A172 (cell line): ENCODE data around the gene ZNF81. TPM values are rescaled to one million over a fixed set of nuclear protein-coding genes. Genes with fewer than 3 reads are reported as not detected.
"Not testable (repeated sequence)": the region's sequence is repeated elsewhere in the genome, so short reads cannot be mapped to it uniquely, and the experiment has no call there.

Source experiments
- DNase-seq: peaks from one replicate; pipeline ENCODE4 v3.0.0-alpha.2; 2015; ENCODE audit warnings: low spot score
- total RNA-seq: library from RNA; depleted of rRNA; stranded (reverse); fragments of >200 nt; shearing (Covaris generic); gene quantifications from 2 replicates; pipeline ENCODE4 v1.2.3, GENCODE V29; 2014; rRNA removed

Gene ZNF81
- total RNA-seq = 4.0 and 8.9 TPM in 2 replicates

GRCh38 chrX:47836164-47837072 is at the start of gene ZNF81:
Gene ZNF81, plus strand, starts transcription at chrX:47836902. Its CDS starts 9,366 bp downstream, at chrX:47846268.
- peak; percentile 95 for DNase-seq

GRCh38 chrX:47796433-47796906 is 40.2 kb upstream of the ZNF81 start:
- peak; percentile 13 for DNase-seq

- DNase-seq = no peak
These were observed 39.6 kb upstream of the ZNF81 start for GRCh38 chrX:47797084-47797483.

- no peak for DNase-seq
These were observed 37.8 kb upstream of the ZNF81 start for GRCh38 chrX:47798861-47799260.

- no peak for DNase-seq
These were observed 34.1 kb upstream of the ZNF81 start for GRCh38 chrX:47802589-47802988.

- DNase-seq = not testable (repeated sequence)
These were observed 33.6 kb upstream of the ZNF81 start for GRCh38 chrX:47803103-47803502.

GRCh38 chrX:47804315-47804714 is 32.4 kb upstream of the ZNF81 start:
- DNase-seq = no peak

GRCh38 chrX:47805844-47806243 is 30.9 kb upstream of the ZNF81 start:
- DNase-seq = not testable (repeated sequence)

- DNase-seq = not testable (repeated sequence)
These were observed 30.1 kb upstream of the ZNF81 start for GRCh38 chrX:47806415-47807271.

GRCh38 chrX:47807272-47807538 is 29.5 kb upstream of the ZNF81 start:
- DNase-seq = not testable (repeated sequence)

GRCh38 chrX:47807548-47807947 is 29.2 kb upstream of the ZNF81 start:
- DNase-seq = no peak

GRCh38 chrX:47808904-47809788 is 27.6 kb upstream of the ZNF81 start:
- DNase-seq = no peak

GRCh38 chrX:47814851-47815250 is 21.9 kb upstream of the ZNF81 start:
- no peak for DNase-seq

- DNase-seq = no peak
These were observed 20.5 kb upstream of the ZNF81 start for GRCh38 chrX:47815901-47816845.

- DNase-seq = no peak
These were observed 19.3 kb upstream of the ZNF81 start for GRCh38 chrX:47817421-47817820.

GRCh38 chrX:47817897-47818296 is 18.8 kb upstream of the ZNF81 start:
- DNase-seq = no peak

- DNase-seq = no peak
These were observed 7.7 kb upstream of the ZNF81 start for GRCh38 chrX:47828984-47829383.

GRCh38 chrX:47831788-47832187 is 4.9 kb upstream of the ZNF81 start:
- peak; percentile 52 for DNase-seq

- no peak for DNase-seq
These were observed 1.7 kb downstream of the ZNF81 start for GRCh38 chrX:47838361-47838760.

GRCh38 chrX:47840111-47840510 is 3.4 kb downstream of the ZNF81 start:
- DNase-seq = no peak
